Endodermal cell (in vitro differentiated cells): ENCODE data around the gene TCEANC2. TPM values are rescaled to one million over a fixed set of nuclear protein-coding genes. Genes with fewer than 3 reads are reported as not detected.
A peak's percentile ranks its signal among the peaks of the same experiment; 100 is the strongest.

Experiments used
- DNase-seq: peaks from one replicate; pipeline ENCODE4 v3.0.0-alpha.2; 2017
- H3K27ac ChIP-seq: 2 replicates; pipeline ENCODE4 v1.5.1; 2013; ENCODE audit warnings: mild to moderate bottlenecking, low read depth, low read length, moderate library complexity
- H3K27me3 ChIP-seq: 2 replicates; pipeline ENCODE4 v1.6.1; 2013; ENCODE audit warnings: mild to moderate bottlenecking, low read length, moderate library complexity; ENCODE audit not compliant: insufficient read depth, control insufficient read depth, poor library complexity, severe bottlenecking
- H3K36me3 ChIP-seq: 2 replicates; pipeline ENCODE4 v1.7.0; 2013; ENCODE audit warnings: mild to moderate bottlenecking, low read length, moderate library complexity; ENCODE audit not compliant: control insufficient read depth, insufficient read depth
- H3K4me1 ChIP-seq: one replicate; pipeline ENCODE4 v1.7.0; 2013; ENCODE audit warnings: low read length; ENCODE audit not compliant: control insufficient read depth, insufficient read depth
- H3K4me3 ChIP-seq: 2 replicates; pipeline ENCODE4 v1.5.1; 2013; ENCODE audit warnings: mild to moderate bottlenecking, low read length, moderate library complexity
- H3K9ac ChIP-seq: 2 replicates; pipeline ENCODE4 v1.6.1; 2013; ENCODE audit warnings: mild to moderate bottlenecking, low read length, moderate library complexity; ENCODE audit not compliant: poor library complexity, severe bottlenecking; ENCODE audit errors: extremely low read depth
- H3K9me3 ChIP-seq: 2 replicates; pipeline ENCODE4 v1.6.1; 2013; ENCODE audit warnings: mild to moderate bottlenecking, low read length, moderate library complexity; ENCODE audit not compliant: control insufficient read depth
- H3K27ac Mint-ChIP-seq: 2 replicates; pipeline ENCODE4 v1.8.0; 2020; ENCODE audit warnings: mixed read lengths
- H3K27me3 Mint-ChIP-seq: 2 replicates; pipeline ENCODE4 v1.8.0; 2021; ENCODE audit warnings: mild to moderate bottlenecking, mixed read lengths; ENCODE audit not compliant: insufficient read depth
- H3K36me3 Mint-ChIP-seq: 2 replicates; pipeline ENCODE4 v1.8.0; 2020; ENCODE audit warnings: low read depth, mixed read lengths
- H3K4me1 Mint-ChIP-seq: 2 replicates; pipeline ENCODE4 v1.8.0; 2020; ENCODE audit warnings: mixed read lengths
- H3K4me3 Mint-ChIP-seq: 2 replicates; pipeline ENCODE4 v1.8.0; 2020; ENCODE audit warnings: mild to moderate bottlenecking, moderate library complexity, mixed read lengths
- H3K9me3 Mint-ChIP-seq: 2 replicates; pipeline ENCODE4 v1.8.0; 2020; ENCODE audit warnings: mild to moderate bottlenecking, mixed read lengths
- CTCF ChIP-seq: fragments of 200-600 bp; sonication (generic); conservative IDR thresholded peaks from 2 replicates; pipeline ENCODE4 v1.5.0; 2021; ENCODE audit warnings: antibody characterized with exemption, mild to moderate bottlenecking
- WGBS, 2 experiments: methylation state at CpG; one replicate each; pipeline versions ENCODE4 v1.1.5 to v1.1.7; 2013; ENCODE audit warnings: missing lambda C conversion rate in 2 of 2, mixed read lengths in 1 of 2; ENCODE audit not compliant: insufficient coverage in 1 of 2, insufficient read length in 1 of 2; 5-methylcytosine and 5-hydroxymethylcytosine counted together
- total RNA-seq, 2 donors: library from RNA; stranded (reverse); fragmentation: NEBNext Ultra II Directional in 1 of 2; extraction: Animal tissue kit (Norgen Biotek cat#: 25700) in 1 of 2; gene quantifications; 2 replicates in 1 of 2; 3 replicates in 1 of 2; pipeline ENCODE4 v1.2.1, GENCODE V29; 2021

Gene TCEANC2
- total RNA-seq, 2 donors from 2014 or later, result 5.9 to 6.6 TPM

DNA sequence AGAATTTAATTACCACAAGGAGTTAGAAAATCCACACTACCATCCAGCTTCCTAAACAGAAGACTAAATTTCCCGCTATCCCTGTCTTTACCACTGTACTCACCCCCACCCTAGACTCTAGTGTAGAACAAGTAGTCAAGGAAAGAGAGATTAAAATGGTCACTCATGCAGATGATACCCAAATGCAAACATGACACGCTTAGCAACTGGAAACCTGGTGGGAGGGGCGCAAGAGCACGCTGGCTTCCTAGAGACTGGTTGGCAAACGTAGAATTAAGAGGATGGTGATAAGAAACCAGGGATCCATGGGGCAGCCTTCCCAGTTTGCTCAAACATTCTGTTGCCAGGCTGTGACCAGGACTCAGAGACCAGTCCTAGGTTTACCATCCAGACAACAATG lies 25.6 kb upstream of the TCEANC2 start:
- Mint-ChIP-seq H3K4me1 (peaks cover 19% of the 10 kb centered on the region), H3K9me3 (peaks cover 5% of the 10 kb centered on the region), H3K4me3 (no peak overlapping the region), H3K27me3 (no peaks in the 10 kb centered on the region), H3K36me3 (peaks cover 22% of the 10 kb centered on the region), H3K27ac (no peak overlapping the region)
- peaks cover 6% of the 10 kb centered on the region for H3K4me1 ChIP-seq
- no peaks in the 10 kb centered on the region for H3K9me3 ChIP-seq
- no peak overlapping the region for H3K27ac ChIP-seq
- TF ChIP-seq CTCF, result no peak
- no peak overlapping the region for H3K4me3 ChIP-seq
- no peak overlapping the region for H3K9ac ChIP-seq
- WGBS, 2 experiments, result 89% methylated on average over 4 to 5 of the region's 5 CpGs
- no peaks in the 10 kb centered on the region for H3K27me3 ChIP-seq
- no peak for DNase-seq
- peaks cover 8% of the 10 kb centered on the region for H3K36me3 ChIP-seq

GRCh38 chr1:54028306-54029251 lies 24.8 kb upstream of the TCEANC2 start:
- Mint-ChIP-seq H3K27ac (peak overlapping the region; percentile 10), H3K36me3 (peaks cover 22% of the 10 kb centered on the region), H3K4me3 (no peak overlapping the region), H3K9me3 (peaks cover 5% of the 10 kb centered on the region), H3K27me3 (no peaks in the 10 kb centered on the region), H3K4me1 (peaks cover 19% of the 10 kb centered on the region)
- no peak for TF ChIP-seq CTCF
- Histone ChIP-seq H3K9ac (no peak overlapping the region), H3K4me3 (no peak overlapping the region), H3K4me1 (peaks cover 6% of the 10 kb centered on the region), H3K9me3 (no peaks in the 10 kb centered on the region), H3K27ac (no peak overlapping the region), H3K36me3 (peaks cover 8% of the 10 kb centered on the region), H3K27me3 (no peaks in the 10 kb centered on the region)
- no peak for DNase-seq
- WGBS, 2 experiments, result 77 to 88% methylated on average over 3 of the region's 3 CpGs

- H3K4me1 Mint-ChIP-seq, result peaks cover 3% of the 10 kb centered on the region
- Histone ChIP-seq H3K4me3 (no peak overlapping the region), H3K9me3 (no peaks in the 10 kb centered on the region), H3K9ac (no peak overlapping the region), H3K36me3 (peaks cover 55% of the 10 kb centered on the region), H3K4me1 (no peaks in the 10 kb centered on the region), H3K27ac (no peak overlapping the region), H3K27me3 (no peaks in the 10 kb centered on the region)
- TF ChIP-seq CTCF, result no peak
- H3K36me3 Mint-ChIP-seq, result peaks cover 30% of the 10 kb centered on the region
- H3K27me3 Mint-ChIP-seq, result no peaks in the 10 kb centered on the region
- no peak overlapping the region for H3K27ac Mint-ChIP-seq
- DNase-seq, result no peak
- H3K9me3 Mint-ChIP-seq, result no peaks in the 10 kb centered on the region
- H3K4me3 Mint-ChIP-seq, result no peak overlapping the region
These were observed 15.9 kb upstream of the TCEANC2 start for GRCh38 chr1:54037476-54037875.
